Trophoblast cell (in vitro differentiated cells and primary cell): ENCODE results near the gene RPL31.

Experiments used
- DNase-seq, 2 donors: peaks; one replicate each; pipeline ENCODE4 v3.0.0-alpha.2; 2016
- H2AFZ ChIP-seq: 2 replicates; pipeline ENCODE4 v1.6.1; 2013; ENCODE audit warnings: low read length, moderate library complexity, mild to moderate bottlenecking; ENCODE audit not compliant: insufficient read depth, poor library complexity
- H2AK5ac ChIP-seq: 2 replicates; pipeline ENCODE4 v1.6.1; 2013; ENCODE audit warnings: mild to moderate bottlenecking, low read length
- H2BK120ac ChIP-seq: 2 replicates; pipeline ENCODE4 v1.6.1; 2013; ENCODE audit warnings: low read length, mild to moderate bottlenecking, moderate library complexity; ENCODE audit not compliant: insufficient read depth, poor library complexity
- H2BK12ac ChIP-seq: 2 replicates; pipeline ENCODE4 v1.6.1; 2013; ENCODE audit warnings: mild to moderate bottlenecking, low read length, moderate library complexity
- H2BK5ac ChIP-seq: 2 replicates; pipeline ENCODE4 v1.6.1; 2013; ENCODE audit warnings: low read length, low read depth, moderate library complexity, mild to moderate bottlenecking; ENCODE audit not compliant: poor library complexity
- H3K14ac ChIP-seq: 2 replicates; pipeline ENCODE4 v1.6.1; 2013; ENCODE audit warnings: mild to moderate bottlenecking, low read length
- H3K18ac ChIP-seq: 2 replicates; pipeline ENCODE4 v1.6.1; 2013; ENCODE audit warnings: mild to moderate bottlenecking, low read length
- H3K23ac ChIP-seq: 2 replicates; pipeline ENCODE4 v1.6.1; 2013; ENCODE audit warnings: low read length
- H3K27ac ChIP-seq: 2 replicates; pipeline ENCODE4 v1.5.1; 2013; ENCODE audit warnings: low read depth, mild to moderate bottlenecking, inconsistent platforms, low read length, moderate library complexity
- H3K27me3 ChIP-seq: 2 replicates; pipeline ENCODE4 v1.6.1; 2013; ENCODE audit warnings: inconsistent platforms, mild to moderate bottlenecking, low read length, moderate library complexity; ENCODE audit not compliant: insufficient read depth
- H3K36me3 ChIP-seq, 2 experiments: 1 replicate in 1 of 2; 2 replicates in 1 of 2; pipeline ENCODE4 v1.6.1; 2013; ENCODE audit warnings: low read length in 2 of 2, mild to moderate bottlenecking in 2 of 2, moderate library complexity in 1 of 2; ENCODE audit not compliant: insufficient read depth in 2 of 2, control insufficient read depth in 1 of 2
- H3K4ac ChIP-seq: 2 replicates; pipeline ENCODE4 v1.6.1; 2013; ENCODE audit warnings: low read depth, mild to moderate bottlenecking, low read length, moderate library complexity
- H3K4me1 ChIP-seq, 2 experiments: 1 replicate in 1 of 2; 2 replicates in 1 of 2; pipeline ENCODE4 v1.6.1; 2013; ENCODE audit warnings: low read length in 2 of 2, mild to moderate bottlenecking in 2 of 2, moderate library complexity in 1 of 2; ENCODE audit not compliant: insufficient read depth in 2 of 2, control insufficient read depth in 1 of 2
- H3K4me2 ChIP-seq: 2 replicates; pipeline ENCODE4 v1.6.1; 2013; ENCODE audit warnings: inconsistent platforms, mild to moderate bottlenecking, low read length, moderate library complexity
- H3K4me3 ChIP-seq: 2 replicates; pipeline ENCODE4 v1.5.1; 2013; ENCODE audit warnings: mild to moderate bottlenecking, low read depth, low read length, inconsistent platforms
- H3K79me1 ChIP-seq: one replicate; pipeline ENCODE4 v1.6.1; 2013; ENCODE audit warnings: low read length
- H3K79me2 ChIP-seq: 2 replicates; pipeline ENCODE4 v1.6.1; 2013; ENCODE audit warnings: low read length, mild to moderate bottlenecking; ENCODE audit not compliant: control insufficient read depth, insufficient read depth, poor library complexity
- H3K9ac ChIP-seq: 2 replicates; pipeline ENCODE4 v1.6.1; 2013; ENCODE audit warnings: mild to moderate bottlenecking, low read length
- H3K9me3 ChIP-seq: 2 replicates; pipeline ENCODE4 v1.6.1; 2013; ENCODE audit warnings: low read depth, mild to moderate bottlenecking, control low read depth, inconsistent platforms, low read length; ENCODE audit not compliant: insufficient read depth
- H4K12ac ChIP-seq: 2 replicates; pipeline ENCODE4 v1.6.1; 2013; ENCODE audit warnings: low read depth, mild to moderate bottlenecking, low read length, moderate library complexity
- H4K8ac ChIP-seq: 2 replicates; pipeline ENCODE4 v1.6.1; 2013; ENCODE audit warnings: low read depth, mild to moderate bottlenecking, low read length, moderate library complexity
- H4K91ac ChIP-seq: one replicate; pipeline ENCODE4 v1.6.1; 2013; ENCODE audit warnings: low read depth, mild to moderate bottlenecking, low read length, moderate library complexity
- WGBS: extraction: QIAGEN DNeasy Blood & Tissue Kit; methylation state at CpG from one replicate; pipeline ENCODE4 v1.1.7; 2013; ENCODE audit warnings: missing lambda C conversion rate; ENCODE audit not compliant: insufficient read length, insufficient coverage; ENCODE audit errors: extremely low coverage; 5-methylcytosine and 5-hydroxymethylcytosine counted together

RPL31 gene

DNA sequence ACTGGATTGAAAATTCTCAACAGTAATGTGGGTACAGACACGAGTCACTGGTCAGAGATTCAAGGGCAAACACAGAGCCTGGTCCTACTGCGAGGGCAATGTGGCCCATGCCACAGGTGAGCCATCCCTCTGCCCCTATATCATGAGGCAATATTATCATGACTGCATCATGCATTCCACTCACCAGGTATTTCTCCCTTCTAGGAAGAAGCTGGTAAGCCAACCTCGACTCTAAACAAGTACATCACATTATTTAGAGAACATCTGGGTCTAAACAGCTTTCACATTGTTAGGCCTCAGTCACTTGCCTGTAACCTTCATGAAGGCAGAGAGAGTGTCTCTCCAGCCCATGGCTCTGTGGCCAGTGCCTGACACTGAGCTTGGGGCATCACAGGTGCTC lies 14.6 kb upstream of the RPL31 start:
- H2AFZ ChIP-seq = no peak overlapping the region
- no peak overlapping the region for H2BK5ac ChIP-seq
- no peak overlapping the region for H3K4me2 ChIP-seq
- no peak overlapping the region for H4K8ac ChIP-seq
- no peaks in the 10 kb centered on the region for H3K79me2 ChIP-seq
- H3K23ac ChIP-seq = no peak overlapping the region
- no CpG with 5 or more reads among the region's 3 CpGs for WGBS
- H2AK5ac ChIP-seq = no peak overlapping the region
- H3K36me3 ChIP-seq = no peaks in the 10 kb centered on the region
- no peak overlapping the region for H2BK120ac ChIP-seq
- peak; percentile 47 to 78 for DNase-seq
- peaks cover 7 to 11% of the 10 kb centered on the region in 2 experiments for H3K4me1 ChIP-seq
- no peak overlapping the region for H2BK12ac ChIP-seq
- H3K18ac ChIP-seq = no peak overlapping the region
- no peaks in the 10 kb centered on the region for H3K9me3 ChIP-seq
- no peaks in the 10 kb centered on the region for H3K27me3 ChIP-seq
- no peak overlapping the region for H3K27ac ChIP-seq
- H3K9ac ChIP-seq = no peak overlapping the region
- H3K4me3 ChIP-seq = no peak overlapping the region
- H4K91ac ChIP-seq = no peak overlapping the region
- H4K12ac ChIP-seq = no peak overlapping the region
- no peak overlapping the region for H3K4ac ChIP-seq
- H3K14ac ChIP-seq = no peak overlapping the region
- peaks cover 7% of the 10 kb centered on the region for H3K79me1 ChIP-seq

DNA sequence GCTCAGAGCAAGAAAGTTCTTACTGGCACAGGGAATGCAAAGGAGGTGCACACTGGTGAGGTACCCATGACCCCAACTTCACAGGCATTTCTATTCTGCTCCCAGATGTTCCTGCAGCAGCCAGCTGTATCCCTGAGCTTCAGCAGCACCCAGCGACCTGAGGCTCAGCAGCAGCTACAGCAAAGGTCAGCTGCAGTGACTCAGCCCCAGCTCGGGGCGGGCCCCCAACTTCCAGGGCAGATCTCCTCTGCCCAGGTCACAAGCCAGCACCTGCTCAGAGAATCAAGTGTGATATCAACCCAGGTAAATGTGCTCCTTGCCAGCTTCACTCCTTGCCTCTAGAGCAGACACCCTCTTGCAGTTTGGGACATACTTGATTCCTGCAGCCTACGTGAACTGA lies 14.1 kb upstream of the RPL31 start:
- H3K18ac ChIP-seq = no peak overlapping the region
- DNase-seq = no peak
- no peak overlapping the region for H2BK12ac ChIP-seq
- WGBS = no CpG with 5 or more reads among the region's 4 CpGs
- H3K9me3 ChIP-seq = no peaks in the 10 kb centered on the region
- H3K14ac ChIP-seq = no peak overlapping the region
- H3K4me3 ChIP-seq = no peak overlapping the region
- no peak overlapping the region for H2AK5ac ChIP-seq
- H3K36me3 ChIP-seq = no peaks in the 10 kb centered on the region
- H3K4me2 ChIP-seq = no peak overlapping the region
- no peak overlapping the region for H3K4ac ChIP-seq
- no peak overlapping the region for H2BK120ac ChIP-seq
- no peak overlapping the region for H3K27ac ChIP-seq
- H3K23ac ChIP-seq = no peak overlapping the region
- H4K8ac ChIP-seq = no peak overlapping the region
- peaks cover 6 to 11% of the 10 kb centered on the region in 2 experiments for H3K4me1 ChIP-seq
- no peak overlapping the region for H2BK5ac ChIP-seq
- H3K79me1 ChIP-seq = peaks cover 7% of the 10 kb centered on the region
- no peak overlapping the region for H4K91ac ChIP-seq
- no peaks in the 10 kb centered on the region for H3K79me2 ChIP-seq
- H2AFZ ChIP-seq = no peak overlapping the region
- H3K27me3 ChIP-seq = no peaks in the 10 kb centered on the region
- no peak overlapping the region for H3K9ac ChIP-seq
- no peak overlapping the region for H4K12ac ChIP-seq

DNA sequence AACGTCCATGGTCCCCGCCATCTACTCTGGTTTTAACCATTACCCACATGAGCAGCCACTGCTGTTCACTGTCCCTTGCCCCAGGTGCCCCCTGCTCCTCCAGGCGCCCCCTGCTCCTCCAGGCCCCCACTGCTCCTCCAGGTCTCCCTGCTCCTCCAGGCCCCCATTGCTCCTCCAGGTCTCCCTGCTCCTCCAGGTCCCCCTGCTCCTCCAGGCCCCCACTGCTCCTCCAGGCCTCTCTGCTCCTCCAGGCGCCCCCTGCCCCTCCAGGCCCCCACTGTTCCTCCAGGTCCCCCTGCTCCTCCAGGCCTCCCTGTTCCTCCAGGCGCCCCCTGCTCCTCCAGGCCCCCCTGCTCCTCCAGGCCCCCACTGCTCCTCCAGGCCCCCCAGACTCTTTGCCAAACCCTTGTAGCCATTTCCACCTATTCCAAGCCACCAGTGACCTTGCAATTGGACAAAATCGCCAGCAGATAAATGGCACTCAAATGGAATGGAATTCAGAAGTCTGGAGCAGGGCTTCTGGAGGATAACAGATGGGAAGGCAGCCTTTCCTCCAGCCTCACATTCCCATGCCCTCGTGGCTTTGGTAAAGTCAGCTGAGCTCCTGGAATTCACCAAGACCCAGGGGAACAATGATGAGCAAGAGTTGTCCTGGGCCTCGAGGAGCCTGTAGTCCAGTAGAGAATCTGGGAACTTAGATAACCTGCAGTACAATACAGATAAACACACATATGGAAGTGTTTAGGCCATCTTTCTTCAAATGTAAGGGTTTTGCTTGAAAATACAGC lies 13.3 kb upstream of the RPL31 start:
- no peaks in the 10 kb centered on the region for H3K36me3 ChIP-seq
- H3K4ac ChIP-seq = no peak overlapping the region
- no CpG with 5 or more reads among the region's 8 CpGs for WGBS
- H4K8ac ChIP-seq = no peak overlapping the region
- peak; percentile 17 to 38 for DNase-seq
- H3K14ac ChIP-seq = no peak overlapping the region
- no peaks in the 10 kb centered on the region for H3K79me1 ChIP-seq
- H3K18ac ChIP-seq = no peak overlapping the region
- no peak overlapping the region for H3K9ac ChIP-seq
- H3K4me2 ChIP-seq = no peak overlapping the region
- H3K27ac ChIP-seq = no peak overlapping the region
- H3K4me1 ChIP-seq = peaks cover 0 to 3% of the 10 kb centered on the region in 2 experiments
- H3K9me3 ChIP-seq = no peaks in the 10 kb centered on the region
- no peak overlapping the region for H2BK12ac ChIP-seq
- H2BK5ac ChIP-seq = no peak overlapping the region
- H4K91ac ChIP-seq = no peak overlapping the region
- no peak overlapping the region for H2AK5ac ChIP-seq
- no peak overlapping the region for H3K23ac ChIP-seq
- H3K4me3 ChIP-seq = no peak overlapping the region
- H3K27me3 ChIP-seq = no peaks in the 10 kb centered on the region
- H2AFZ ChIP-seq = no peak overlapping the region
- no peak overlapping the region for H4K12ac ChIP-seq
- H2BK120ac ChIP-seq = no peak overlapping the region
- H3K79me2 ChIP-seq = no peaks in the 10 kb centered on the region

DNA sequence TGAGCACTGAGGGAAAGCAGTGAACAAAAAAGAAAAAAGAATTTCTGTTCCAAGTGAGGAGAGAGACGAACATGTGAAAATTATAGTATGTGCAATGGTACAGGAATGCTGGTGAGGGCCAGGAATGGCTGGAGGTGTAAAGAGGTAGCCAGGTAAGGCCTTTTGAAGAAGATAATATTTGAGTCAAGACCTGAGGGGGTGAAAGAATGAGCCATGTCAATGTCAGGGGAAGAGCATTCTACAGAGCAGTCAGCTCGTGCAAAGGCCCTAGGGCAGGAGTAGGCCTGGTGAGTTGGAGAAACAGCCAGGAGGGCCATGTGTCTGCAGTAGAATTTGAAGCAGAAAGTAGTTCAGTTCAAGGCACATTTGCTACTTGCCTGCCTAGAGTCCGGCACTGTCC lies 12.4 kb upstream of the RPL31 start:
- H3K79me1 ChIP-seq = no peaks in the 10 kb centered on the region
- no peaks in the 10 kb centered on the region for H3K79me2 ChIP-seq
- no peak overlapping the region for H3K18ac ChIP-seq
- H4K91ac ChIP-seq = no peak overlapping the region
- no peak overlapping the region for H2AK5ac ChIP-seq
- H3K27me3 ChIP-seq = no peaks in the 10 kb centered on the region
- H3K4me2 ChIP-seq = no peak overlapping the region
- no peak overlapping the region for H2BK5ac ChIP-seq
- no peak overlapping the region for H3K23ac ChIP-seq
- peak; percentile 79 to 85 for DNase-seq
- H3K4me3 ChIP-seq = no peak overlapping the region
- H4K8ac ChIP-seq = no peak overlapping the region
- H3K9me3 ChIP-seq = no peaks in the 10 kb centered on the region
- H2AFZ ChIP-seq = no peak overlapping the region
- no peak overlapping the region for H3K14ac ChIP-seq
- no peak overlapping the region for H3K4ac ChIP-seq
- H3K27ac ChIP-seq = no peak overlapping the region
- H3K9ac ChIP-seq = no peak overlapping the region
- H3K4me1 ChIP-seq = peaks cover 0 to 3% of the 10 kb centered on the region in 2 experiments
- no peaks in the 10 kb centered on the region for H3K36me3 ChIP-seq
- no CpG with 5 or more reads among the region's 3 CpGs for WGBS
- H2BK12ac ChIP-seq = no peak overlapping the region
- H4K12ac ChIP-seq = no peak overlapping the region
- H2BK120ac ChIP-seq = no peak overlapping the region
